ENCODE data around the gene GLOD5.

GLOD5 gene

GRCh38 chrX:48789366-48790220, 28.0 kb downstream of the GLOD5 start:
- Histone ChIP-seq H3K4me3 (replicated peaks; ENCODE audit: insufficient read depth, low read length) (no peak overlapping the region), H3K27me3 (ENCODE audit: insufficient read depth, poor library complexity, severe bottlenecking) (no peaks in the 10 kb centered on the region), H3K27ac (replicated peaks) (peak overlapping the region; percentile 64)
- TF ChIP-seq CTCF (IDR thresholded peaks at IDR 0.05; ENCODE audit: insufficient read depth, low read length) (no peak), GABPA (IDR thresholded peaks at IDR 0.05; ENCODE audit: low read depth) (no peak), REST (IDR thresholded peaks at IDR 0.05; ENCODE audit: insufficient replicate concordance, low read depth) (no peak), SPI1 (IDR thresholded peaks at IDR 0.05; ENCODE audit: borderline replicate concordance, low read depth) (peak; percentile 52; the same call in 1 of the 2 replicates)
- peak in 1 of 2 experiments; percentile 70 for DNase-seq (ENCODE audit: low read depth in 1 of 2, low spot score in 1 of 2)

GRCh38 chrX:48790477-48790876, 28.9 kb downstream of the GLOD5 start:
- TF ChIP-seq REST (IDR thresholded peaks at IDR 0.05; ENCODE audit: insufficient replicate concordance, low read depth), result no peak
- TF ChIP-seq GABPA (IDR thresholded peaks at IDR 0.05; ENCODE audit: low read depth), result no peak
- no peak for TF ChIP-seq CTCF (IDR thresholded peaks at IDR 0.05; ENCODE audit: insufficient read depth, low read length)
- no peak for TF ChIP-seq POLR2AphosphoS5 (IDR thresholded peaks at IDR 0.05; ENCODE audit: low read depth)
- TF ChIP-seq SPI1 (IDR thresholded peaks at IDR 0.05; ENCODE audit: borderline replicate concordance, low read depth), result no peak
- Histone ChIP-seq H3K4me3 (replicated peaks; ENCODE audit: insufficient read depth, low read length) (no peak overlapping the region), H3K27me3 (ENCODE audit: insufficient read depth, poor library complexity, severe bottlenecking) (no peaks in the 10 kb centered on the region), H3K27ac (replicated peaks) (no peak overlapping the region; the same call in 1 of the 2 replicates)
- no peak for DNase-seq (ENCODE audit: low read depth in 1 of 2, low spot score in 1 of 2)

GRCh38 chrX:48791063-48791820, 29.7 kb downstream of the GLOD5 start:
- H3K4me3 ChIP-seq (replicated peaks; ENCODE audit: insufficient read depth, low read length), result no peak overlapping the region
- no peak for DNase-seq (ENCODE audit: low read depth in 1 of 2, low spot score in 1 of 2)
- TF ChIP-seq REST (IDR thresholded peaks at IDR 0.05; ENCODE audit: insufficient replicate concordance, low read depth) (no peak), CTCF (IDR thresholded peaks at IDR 0.05; ENCODE audit: insufficient read depth, low read length) (no peak), SPI1 (IDR thresholded peaks at IDR 0.05; ENCODE audit: borderline replicate concordance, low read depth) (no peak), GABPA (IDR thresholded peaks at IDR 0.05; ENCODE audit: low read depth) (no peak), POLR2AphosphoS5 (IDR thresholded peaks at IDR 0.05; ENCODE audit: low read depth) (no peak)
- no peak overlapping the region for H3K27ac ChIP-seq (replicated peaks)
- H3K27me3 ChIP-seq (ENCODE audit: insufficient read depth, poor library complexity, severe bottlenecking), result no peaks in the 10 kb centered on the region

Data from HL-60 (cell line).